HG02798 (cell line): ENCODE data around the gene MARCHF3.
A peak's percentile ranks its signal among the peaks of the same experiment; 100 is the strongest.

ENCODE experiments used
- ATAC-seq: cut with Tn5 transposase; IDR thresholded peaks from one replicate; pipeline ENCODE4 v1.9.1; 2021; ENCODE audit warnings: mild to moderate bottlenecking; ENCODE audit not compliant: unreplicated experiment, poor library complexity

Gene MARCHF3

GRCh38 chr5:126988021-126988569 lies 42.3 kb downstream of the MARCHF3 start:
- ATAC-seq = peak; percentile 86

- peak; percentile 11 for ATAC-seq
Measured at GRCh38 chr5:126987271-126987899, 43.0 kb downstream of the MARCHF3 start.

GRCh38 chr5:126984632-126985031 lies 45.7 kb downstream of the MARCHF3 start:
- no peak for ATAC-seq

GRCh38 chr5:126983874-126984266 lies 46.5 kb downstream of the MARCHF3 start:
- no peak for ATAC-seq

- no peak for ATAC-seq
Measured at GRCh38 chr5:126982926-126983873, 47.2 kb downstream of the MARCHF3 start.

- no peak for ATAC-seq
Measured at GRCh38 chr5:126982202-126982601, 48.2 kb downstream of the MARCHF3 start.

- ATAC-seq = no peak
Measured at GRCh38 chr5:126981701-126982100, 48.7 kb downstream of the MARCHF3 start.

GRCh38 chr5:126981222-126981621 lies 49.1 kb downstream of the MARCHF3 start:
- ATAC-seq = no peak

- no peak for ATAC-seq
Measured at GRCh38 chr5:126978258-126978657, 52.1 kb downstream of the MARCHF3 start.

- no peak for ATAC-seq
Measured at GRCh38 chr5:126976520-126977172, 53.7 kb downstream of the MARCHF3 start.

- ATAC-seq = no peak
Measured at GRCh38 chr5:126975796-126976195, 54.6 kb downstream of the MARCHF3 start.

- ATAC-seq = no peak
Measured at GRCh38 chr5:126973193-126973592, 57.2 kb downstream of the MARCHF3 start.

GRCh38 chr5:126972062-126972895 lies 58.1 kb downstream of the MARCHF3 start:
- peak; percentile 86 for ATAC-seq

- ATAC-seq = no peak
Measured at GRCh38 chr5:126971455-126972031, 58.8 kb downstream of the MARCHF3 start.

GRCh38 chr5:126970517-126971017 lies 59.8 kb downstream of the MARCHF3 start:
- no peak for ATAC-seq

GRCh38 chr5:126969548-126969947 lies 60.8 kb downstream of the MARCHF3 start:
- ATAC-seq = no peak

- ATAC-seq = no peak
Measured at GRCh38 chr5:126967808-126968466, 62.4 kb downstream of the MARCHF3 start.

GRCh38 chr5:126965487-126965886 lies 64.9 kb downstream of the MARCHF3 start:
- ATAC-seq = no peak

- ATAC-seq = peak; percentile 44
Measured at GRCh38 chr5:126965061-126965475, 65.3 kb downstream of the MARCHF3 start.
